Measurements from ENCODE around the gene ZCCHC3. TPM values are rescaled to one million over a fixed set of nuclear protein-coding genes. Genes with fewer than 3 reads are reported as not detected.

The ZCCHC3 gene
- total RNA-seq, 1 donor from 2014 or later: 15.6 TPM

- peak; percentile 63 for ATAC-seq
Observed at GRCh38 chr20:309306-309840, 12.0 kb downstream of the ZCCHC3 start.

GRCh38 chr20:309841-310644, 12.7 kb downstream of the ZCCHC3 start:
- intact Hi-C loops (cut with DNase I): no loop called here

More at GRCh38 chr20:309306-309840, 12.0 kb downstream of the ZCCHC3 start:
- no peak for DNase-seq (ENCODE audit: low spot score)
- intact Hi-C loops (cut with DNase I): no loop called here

GRCh38 chr20:310645-311044, 13.3 kb downstream of the ZCCHC3 start:
- no peak for ATAC-seq
- intact Hi-C loops (cut with DNase I): no loop called here
- no peak for DNase-seq (ENCODE audit: low spot score)

More at GRCh38 chr20:309841-310644, 12.7 kb downstream of the ZCCHC3 start:
- ATAC-seq (peak; percentile 100), DNase-seq (ENCODE audit: low spot score) (peak; percentile 98)

- DNase-seq (ENCODE audit: low spot score) (no peak), ATAC-seq (no peak)
- intact Hi-C loops (cut with DNase I): no loop called here
Observed at GRCh38 chr20:311609-312008, 14.2 kb downstream of the ZCCHC3 start.

- intact Hi-C loops (cut with DNase I): no loop called here
- ATAC-seq: no peak
Observed at GRCh38 chr20:312067-312466, 14.7 kb downstream of the ZCCHC3 start.

GRCh38 chr20:312866-313265, 15.5 kb downstream of the ZCCHC3 start:
- intact Hi-C loops (cut with DNase I): no loop called here
- ATAC-seq (no peak), DNase-seq (ENCODE audit: low spot score) (no peak)

More at GRCh38 chr20:312067-312466, 14.7 kb downstream of the ZCCHC3 start:
- no peak for DNase-seq (ENCODE audit: low spot score)

GRCh38 chr20:313402-313801, 16.0 kb downstream of the ZCCHC3 start:
- ATAC-seq (no peak), DNase-seq (ENCODE audit: low spot score) (no peak)
- intact Hi-C loops (cut with DNase I): no loop called here

- intact Hi-C loops (cut with DNase I): no loop called here
- ATAC-seq: no peak
- no peak for DNase-seq (ENCODE audit: low spot score)
Observed at GRCh38 chr20:313948-314347, 16.6 kb downstream of the ZCCHC3 start.

- DNase-seq (ENCODE audit: low spot score) (no peak), ATAC-seq (no peak)
- intact Hi-C loops (cut with DNase I): no loop called here
Observed at GRCh38 chr20:316316-317068, 19.1 kb downstream of the ZCCHC3 start.

GRCh38 chr20:324177-325044, 27.0 kb downstream of the ZCCHC3 start:
- ATAC-seq (peak; percentile 83), DNase-seq (ENCODE audit: low spot score) (peak; percentile 94)
- intact Hi-C loops (cut with DNase I): no loop called here

- ATAC-seq: peak; percentile 87
- intact Hi-C loops (cut with DNase I): no loop called here
- peak; percentile 99 for DNase-seq (ENCODE audit: low spot score)
Observed at GRCh38 chr20:325045-325888, 27.9 kb downstream of the ZCCHC3 start, which contains the start of gene SOX12. Gene SOX12 (plus strand): TSS chr20:325552. CDS start chr20:325925, 373 bp downstream.

GRCh38 chr20:325889-326644, 28.7 kb downstream of the ZCCHC3 start:
- DNase-seq (ENCODE audit: low spot score) (peak; percentile 83), ATAC-seq (no peak)
- intact Hi-C loops (cut with DNase I): no loop called here

GRCh38 chr20:326645-327185, 29.3 kb downstream of the ZCCHC3 start:
- intact Hi-C loops (cut with DNase I): no loop called here
- ATAC-seq: no peak
- no peak for DNase-seq (ENCODE audit: low spot score)

- intact Hi-C loops (cut with DNase I): no loop called here
- DNase-seq (ENCODE audit: low spot score) (peak; percentile 94), ATAC-seq (peak; percentile 83)
Observed at GRCh38 chr20:327186-328026, 30.0 kb downstream of the ZCCHC3 start.

GRCh38 chr20:328027-328974, 30.9 kb downstream of the ZCCHC3 start:
- intact Hi-C loops (cut with DNase I): no loop called here
- ATAC-seq (no peak), DNase-seq (ENCODE audit: low spot score) (no peak)
